SK-N-SH (cell line): Measurements from ENCODE around the gene SMARCA1. TPM values are rescaled to one million over a fixed set of nuclear protein-coding genes. Genes with fewer than 3 reads are reported as not detected.

Experiments
- CTCF ChIA-PET: fragments of 300-600, 350-600 bp; formaldehyde crosslinking; extraction: SDS; loops from one replicate; lab custom pipeline; 2021; lab: Yijun Ruan, JAX
- POLR2A ChIA-PET: fragments of 350-600 bp; sonication (Branson Sonifier 250); formaldehyde crosslinking; extraction: SDS; loops from one replicate; lab custom pipeline; 2020; ENCODE audit warnings: antibody characterized with exemption, inconsistent platforms; lab: Yijun Ruan, JAX
- DNase-seq: peaks from one replicate; pipeline ENCODE4 v3.0.0; 2012
- H2AFZ ChIP-seq: fragments of 200-600 bp; sonication (generic); 2 replicates; pipeline ENCODE4 v1.8.1; 2016; ENCODE audit warnings: antibody characterized with exemption, mild to moderate bottlenecking, low read depth
- H3F3A ChIP-seq: fragments of 200-600 bp; sonication (generic); replicated peaks from 2 replicates; pipeline ENCODE3; 2016; ENCODE audit warnings: antibody characterized with exemption, mild to moderate bottlenecking; ENCODE audit not compliant: insufficient read depth
- H3K27ac ChIP-seq, 2 experiments: fragments of 200-500 bp in 1 of 2; fragments of 200-600 bp in 1 of 2; sonication (Bioruptor generic) in 1 of 2; sonication (generic), shearing (Covaris generic) in 1 of 2; 2 replicates each; pipeline versions ENCODE4 v1.5.1 to v1.6.1; 2014 to 2016; ENCODE audit warnings: low read depth in 2 of 2, inconsistent platforms in 1 of 2, low read length in 1 of 2, mild to moderate bottlenecking in 1 of 2, mixed read lengths in 1 of 2
- H3K27me3 ChIP-seq: fragments of 200-600 bp; sonication (generic), shearing (Covaris generic); 2 replicates; pipeline ENCODE4 v1.6.1; 2016; ENCODE audit warnings: mixed run types; ENCODE audit not compliant: insufficient read depth
- H3K36me3 ChIP-seq, 2 experiments: fragments of 200-500 bp in 1 of 2; fragments of 200-600 bp in 1 of 2; sonication (Bioruptor generic) in 1 of 2; sonication (generic) in 1 of 2; replicated peaks in 1 of 2; 2 replicates each; pipeline versions ENCODE3 to v1.5.1; 2014 to 2016; ENCODE audit warnings: low read length in 1 of 2, mild to moderate bottlenecking in 1 of 2; ENCODE audit not compliant: insufficient read depth in 2 of 2, control insufficient read depth in 1 of 2
- H3K4me1 ChIP-seq, 2 experiments: fragments of 200-500 bp in 1 of 2; fragments of 200-600 bp in 1 of 2; sonication (Bioruptor generic) in 1 of 2; sonication (generic), shearing (Covaris generic) in 1 of 2; 2 replicates each; pipeline versions ENCODE4 v1.5.1 to v1.6.1; 2014 to 2016; ENCODE audit warnings: low read depth in 1 of 2, low read length in 1 of 2, mixed run types in 1 of 2; ENCODE audit not compliant: insufficient read depth in 2 of 2, control insufficient read depth in 1 of 2
- H3K4me2 ChIP-seq: fragments of 200-600 bp; sonication (generic), shearing (Covaris generic); 2 replicates; pipeline ENCODE4 v1.6.1; 2017; ENCODE audit warnings: mixed run types
- H3K4me3 ChIP-seq, 2 experiments: fragments of 200-500 bp in 1 of 2; fragments of 200-600 bp in 1 of 2; sonication (Bioruptor generic) in 1 of 2; sonication (generic), shearing (Covaris generic) in 1 of 2; 2 replicates each; pipeline versions ENCODE4 v1.5.1 to v1.8.1; 2014 to 2016; ENCODE audit warnings: low read depth in 2 of 2, inconsistent platforms in 1 of 2, low read length in 1 of 2, mild to moderate bottlenecking in 1 of 2, mixed read lengths in 1 of 2, moderate library complexity in 1 of 2
- H3K79me2 ChIP-seq: fragments of 200-600 bp; sonication (generic); 2 replicates; pipeline ENCODE4 v1.8.1; 2017; ENCODE audit warnings: mild to moderate bottlenecking; ENCODE audit not compliant: insufficient read depth
- H3K9ac ChIP-seq: fragments of 200-600 bp; sonication (generic); 2 replicates; pipeline ENCODE4 v1.6.1; 2017; ENCODE audit warnings: mixed run types
- H3K9me2 ChIP-seq: fragments of 200-600 bp; sonication (generic); 2 replicates; pipeline ENCODE4 v1.6.1; 2017; ENCODE audit warnings: mixed run types
- H3K9me3 ChIP-seq: fragments of 200-600 bp; sonication (generic); 2 replicates; pipeline ENCODE4 v1.6.1; 2017; ENCODE audit warnings: mixed run types, mild to moderate bottlenecking, moderate library complexity
- H4K20me1 ChIP-seq: fragments of 200-600 bp; sonication (generic); 2 replicates; pipeline ENCODE4 v1.6.1; 2017; ENCODE audit warnings: mild to moderate bottlenecking, mixed run types; ENCODE audit not compliant: insufficient read depth
- CHD2 ChIP-seq: fragments of 150-350 bp; IDR thresholded peaks from 2 replicates; pipeline ENCODE4 v1.6.1; 2018; ENCODE audit warnings: low read length; ENCODE audit not compliant: partially characterized antibody
- CTCF ChIP-seq: fragments of 200-600 bp; sonication (generic); IDR thresholded peaks from 2 replicates; pipeline ENCODE4 v1.6.1; 2017; ENCODE audit warnings: antibody characterized with exemption, mild to moderate bottlenecking, moderate library complexity
- ELF1 ChIP-seq: IDR thresholded peaks from 2 replicates; pipeline ENCODE4 v1.4.0; 2012
- EP300 ChIP-seq, 2 experiments: IDR thresholded peaks; 2 replicates each; pipeline versions ENCODE4 v1.4.0 to v1.6.1; 2012; ENCODE audit warnings: borderline replicate concordance in 1 of 2, low read depth in 1 of 2, low read length in 1 of 2
- EZH2phosphoT487 ChIP-seq: fragments of 200-600 bp; sonication (generic); IDR thresholded peaks from 2 replicates; pipeline ENCODE4 v1.6.1; 2017; ENCODE audit warnings: low read depth, mixed run types, mild to moderate bottlenecking, antibody characterized with exemption, moderate library complexity, borderline replicate concordance
- FOSL2 ChIP-seq: IDR thresholded peaks from 2 replicates; pipeline ENCODE4 v1.4.0; 2012; ENCODE audit warnings: low read depth, mild to moderate bottlenecking, moderate library complexity, borderline replicate concordance
- FOXM1 ChIP-seq: IDR thresholded peaks from 2 replicates; pipeline ENCODE4 v1.4.0; 2012; ENCODE audit warnings: low read depth, mild to moderate bottlenecking
- GATA2 ChIP-seq: sonication (generic); formaldehyde crosslinking; IDR thresholded peaks from 2 replicates; pipeline ENCODE4 v1.5.0; 2020; ENCODE audit warnings: mild to moderate bottlenecking, missing genetic modification reagents
- MAX ChIP-seq: IDR thresholded peaks from 2 replicates; pipeline ENCODE4 v1.4.0; 2012; ENCODE audit warnings: low read depth
- MXI1 ChIP-seq: IDR thresholded peaks from 2 replicates; pipeline ENCODE4 v1.6.1; 2012; ENCODE audit warnings: mild to moderate bottlenecking, low read depth, low read length, improper control_type of control experiment
- NFIC ChIP-seq: IDR thresholded peaks from 2 replicates; pipeline ENCODE4 v1.4.0; 2012; ENCODE audit warnings: borderline replicate concordance
- RAD21 ChIP-seq: IDR thresholded peaks from 2 replicates; pipeline ENCODE4 v1.6.1; 2012; ENCODE audit warnings: mild to moderate bottlenecking, low read length
- RFX5 ChIP-seq: IDR thresholded peaks from 2 replicates; pipeline ENCODE4 v1.6.1; 2012; ENCODE audit warnings: mild to moderate bottlenecking, improper control_type of control experiment, low read length
- SMC3 ChIP-seq: IDR thresholded peaks from 2 replicates; pipeline ENCODE4 v1.6.1; 2012; ENCODE audit warnings: low read depth, low read length, improper control_type of control experiment
- TAF1 ChIP-seq: IDR thresholded peaks from 2 replicates; pipeline ENCODE4 v1.6.1; 2012; ENCODE audit warnings: low read depth, mild to moderate bottlenecking, low read length, moderate library complexity, borderline replicate concordance
- TCF12 ChIP-seq: IDR thresholded peaks from 2 replicates; pipeline ENCODE4 v1.4.0; 2012
- TEAD4 ChIP-seq: IDR thresholded peaks from 2 replicates; pipeline ENCODE4 v1.4.0; 2012; ENCODE audit warnings: mild to moderate bottlenecking, borderline replicate concordance; ENCODE audit not compliant: insufficient read depth
- USF2 ChIP-seq: fragments of 150-350 bp; IDR thresholded peaks from 2 replicates; pipeline ENCODE4 v1.6.1; 2017; ENCODE audit warnings: antibody characterized with exemption, low read length, low read depth, borderline replicate concordance
- WGBS: methylation state at CpG from one replicate; pipeline ENCODE4 v1.1.6; 2017; ENCODE audit warnings: low lambda C conversion rate; 5-methylcytosine and 5-hydroxymethylcytosine counted together
- polyA plus RNA-seq, 3 experiments: library from polyadenylated mRNA; depleted of rRNA; stranded (reverse); fragments of >200 nt; gene quantifications; 2 replicates each; pipeline ENCODE4 v1.2.3, GENCODE V29; 2012
- TF ChIP-seq, protein P1 (sequence below): IDR thresholded peaks from 2 replicates; pipeline ENCODE4 v1.4.0; 2012; ENCODE audit warnings: low read depth, borderline replicate concordance
- TF ChIP-seq, protein P2 (sequence below): IDR thresholded peaks from 2 replicates; pipeline ENCODE4; 2012

SMARCA1 gene
- polyA plus RNA-seq, 1 of the 3 experiments (the other 2 are of a cell fraction) = 17.1 TPM

- no peaks in the 10 kb centered on the region for H3K9me2 ChIP-seq
- H4K20me1 ChIP-seq = no peaks in the 10 kb centered on the region
- ChIA-PET POLR2A (no interaction called here), CTCF (no interaction called here)
- H2AFZ ChIP-seq = no peak overlapping the region
- TF ChIP-seq CHD2 = no peak
- TF ChIP-seq MAX = no peak
- no peak for TF ChIP-seq EP300 (IDR thresholded peaks at IDR 0.05; ENCODE audit: borderline replicate concordance in 1 of 2, low read depth in 1 of 2, low read length in 1 of 2)
- TF ChIP-seq FOSL2 = no peak
- no peak for TF ChIP-seq CTCF
- TF ChIP-seq NFIC = no peak
- TF ChIP-seq EZH2phosphoT487 = no peak
- no peak for TF ChIP-seq GATA2 (CRISPR knock-in tag)
- no peak for TF ChIP-seq MXI1
- H3K4me3 ChIP-seq = no peak overlapping the region
- no peaks in the 10 kb centered on the region for H3F3A ChIP-seq
- H3K27ac ChIP-seq = no peak overlapping the region
- no peaks in the 10 kb centered on the region for H3K27me3 ChIP-seq
- WGBS = 47% methylated on average over 4 of the region's 4 CpGs
- H3K79me2 ChIP-seq = no peaks in the 10 kb centered on the region
- H3K9me3 ChIP-seq = no peaks in the 10 kb centered on the region
- peaks cover 0 to 3% of the 10 kb centered on the region in 2 experiments for H3K36me3 ChIP-seq
- no peak overlapping the region for H3K9ac ChIP-seq
- H3K4me2 ChIP-seq = no peak overlapping the region
- no peaks in the 10 kb centered on the region for H3K4me1 ChIP-seq
- no peak for DNase-seq
Measured at GRCh38 chrX:129423191-129423590, 100.1 kb downstream of the SMARCA1 start.

DNA sequence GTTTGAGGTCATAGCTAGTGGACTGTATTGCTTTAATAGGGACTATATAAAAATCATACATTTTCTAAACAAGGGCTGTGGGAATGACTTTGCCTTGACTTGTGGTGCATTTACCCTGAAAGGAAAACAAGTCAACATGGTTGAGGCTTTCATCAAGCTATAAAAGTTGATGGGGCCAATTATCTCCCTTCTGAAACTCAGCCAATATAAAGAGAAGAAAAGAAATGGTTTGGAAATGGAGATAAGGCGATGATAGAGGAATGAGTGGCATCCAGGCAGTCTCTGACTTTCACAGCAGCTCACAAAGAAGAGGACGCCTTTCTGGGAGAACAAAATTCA lies 118.7 kb downstream of the SMARCA1 start:
- no peak overlapping the region for H3K4me3 ChIP-seq
- ChIA-PET POLR2A (no interaction called here), CTCF (no interaction called here)
- H3K9me3 ChIP-seq = no peaks in the 10 kb centered on the region
- no peak overlapping the region for H2AFZ ChIP-seq
- TF ChIP-seq, protein P1, sequence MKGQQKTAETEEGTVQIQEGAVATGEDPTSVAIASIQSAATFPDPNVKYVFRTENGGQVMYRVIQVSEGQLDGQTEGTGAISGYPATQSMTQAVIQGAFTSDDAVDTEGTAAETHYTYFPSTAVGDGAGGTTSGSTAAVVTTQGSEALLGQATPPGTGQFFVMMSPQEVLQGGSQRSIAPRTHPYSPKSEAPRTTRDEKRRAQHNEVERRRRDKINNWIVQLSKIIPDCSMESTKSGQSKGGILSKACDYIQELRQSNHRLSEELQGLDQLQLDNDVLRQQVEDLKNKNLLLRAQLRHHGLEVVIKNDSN = no peak
- TF ChIP-seq, protein P2, sequence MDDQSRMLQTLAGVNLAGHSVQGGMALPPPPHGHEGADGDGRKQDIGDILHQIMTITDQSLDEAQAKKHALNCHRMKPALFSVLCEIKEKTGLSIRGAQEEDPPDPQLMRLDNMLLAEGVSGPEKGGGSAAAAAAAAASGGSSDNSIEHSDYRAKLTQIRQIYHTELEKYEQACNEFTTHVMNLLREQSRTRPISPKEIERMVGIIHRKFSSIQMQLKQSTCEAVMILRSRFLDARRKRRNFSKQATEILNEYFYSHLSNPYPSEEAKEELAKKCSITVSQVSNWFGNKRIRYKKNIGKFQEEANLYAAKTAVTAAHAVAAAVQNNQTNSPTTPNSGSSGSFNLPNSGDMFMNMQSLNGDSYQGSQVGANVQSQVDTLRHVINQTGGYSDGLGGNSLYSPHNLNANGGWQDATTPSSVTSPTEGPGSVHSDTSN = no peak
- TF ChIP-seq TAF1 (no peak), FOSL2 (no peak), SMC3 (no peak), ELF1 (no peak), MAX (no peak), EZH2phosphoT487 (no peak), FOXM1 (no peak), USF2 (no peak), RFX5 (no peak), MXI1 (no peak), TCF12 (no peak), NFIC (no peak), CTCF (no peak), RAD21 (no peak), TEAD4 (no peak), GATA2 (CRISPR knock-in tag) (no peak)
- no peaks in the 10 kb centered on the region for H3K36me3 ChIP-seq
- no peaks in the 10 kb centered on the region for H3K79me2 ChIP-seq
- H3K4me1 ChIP-seq = no peaks in the 10 kb centered on the region
- H4K20me1 ChIP-seq = no peaks in the 10 kb centered on the region
- H3K4me2 ChIP-seq = no peak overlapping the region
- DNase-seq = no peak
- H3F3A ChIP-seq = no peaks in the 10 kb centered on the region
- H3K9ac ChIP-seq = no peak overlapping the region
- 22% methylated on average over 2 of the region's 2 CpGs for WGBS
- H3K27me3 ChIP-seq = no peaks in the 10 kb centered on the region
- no peaks in the 10 kb centered on the region for H3K9me2 ChIP-seq
- H3K27ac ChIP-seq = no peak overlapping the region
